OCI-LY7 (cell line): Measurements from ENCODE around the gene LGR5. TPM values are rescaled to one million over a fixed set of nuclear protein-coding genes. Genes with fewer than 3 reads are reported as not detected.

Experiments used
- BruUV-seq: library from RNA; stranded (reverse); fragments of 400-500 nt; replicated peaks from 2 replicates; lab custom pipeline; 2021; lab: Mats Ljungman, UMichigan
- CTCF ChIA-PET: fragments of 300-600 bp; sonication (Branson Sonifier 250); formaldehyde crosslinking; loops from one replicate; lab custom pipeline; 2022; ENCODE audit warnings: antibody characterized with exemption; ENCODE audit not compliant: unreplicated experiment; lab: Charles Lee
- POLR2A ChIA-PET: fragments of 300-600 bp; sonication (Branson Sonifier 250); formaldehyde crosslinking; loops from one replicate; lab custom pipeline; 2022; ENCODE audit warnings: antibody characterized with exemption; lab: Charles Lee
- DNase-seq: peaks from one replicate; pipeline ENCODE4 v3.0.0-alpha.2; 2015; ENCODE audit warnings: low spot score
- H2AFZ ChIP-seq: fragments of 200-600 bp; sonication (generic), shearing (Covaris generic); 2 replicates; pipeline ENCODE4 v1.6.1; 2014; ENCODE audit warnings: mild to moderate bottlenecking, antibody characterized with exemption, low read length, moderate library complexity
- H3K27ac ChIP-seq: fragments of 200-600 bp; sonication (generic); 2 replicates; pipeline ENCODE4 v1.5.1; 2014; ENCODE audit warnings: mixed run types, low read depth, mild to moderate bottlenecking, moderate library complexity, low read length, inconsistent platforms; ENCODE audit not compliant: poor library complexity, severe bottlenecking
- H3K36me3 ChIP-seq: fragments of 200-600 bp; sonication (generic); 2 replicates; pipeline ENCODE4 v1.6.1; 2014; ENCODE audit warnings: mild to moderate bottlenecking, antibody characterized with exemption, low read length, moderate library complexity, mixed read lengths; ENCODE audit not compliant: insufficient read depth
- H3K4me1 ChIP-seq: fragments of 200-600 bp; sonication (generic); 2 replicates; pipeline ENCODE4 v1.5.1; 2014; ENCODE audit warnings: mild to moderate bottlenecking, low read length; ENCODE audit not compliant: insufficient read depth, poor library complexity, severe bottlenecking
- H3K4me2 ChIP-seq: fragments of 200-600 bp; sonication (generic); 2 replicates; pipeline ENCODE4 v1.6.1; 2014; ENCODE audit warnings: mild to moderate bottlenecking, low read length
- H3K4me3 ChIP-seq: fragments of 200-600 bp; sonication (generic); 2 replicates; pipeline ENCODE4 v1.5.1; 2014; ENCODE audit warnings: mild to moderate bottlenecking, low read depth, low read length; ENCODE audit not compliant: poor library complexity, severe bottlenecking
- H3K79me2 ChIP-seq: fragments of 200-600 bp; sonication (generic); 2 replicates; pipeline ENCODE4 v1.6.1; 2016; ENCODE audit warnings: low read depth, mild to moderate bottlenecking, low read length, moderate library complexity, mixed read lengths; ENCODE audit not compliant: insufficient read depth
- H3K9me2 ChIP-seq: fragments of 200-600 bp; sonication (generic); 2 replicates; pipeline ENCODE4 v1.6.1; 2016; ENCODE audit warnings: mild to moderate bottlenecking, low read length, mixed read lengths; ENCODE audit not compliant: insufficient read depth
- H3K9me3 ChIP-seq: fragments of 200-600 bp; sonication (generic); 2 replicates; pipeline ENCODE4 v1.6.1; 2014; ENCODE audit warnings: mild to moderate bottlenecking, mixed run types, low read length, mixed read lengths
- H4K20me1 ChIP-seq: fragments of 200-600 bp; sonication (generic); 2 replicates; pipeline ENCODE4 v1.6.1; 2014; ENCODE audit warnings: mild to moderate bottlenecking, antibody characterized with exemption, low read length, moderate library complexity, mixed read lengths; ENCODE audit not compliant: insufficient read depth
- EZH2phosphoT487 ChIP-seq: fragments of 200-600 bp; sonication (generic); IDR thresholded peaks from 2 replicates; pipeline ENCODE4 v1.6.1; 2018; ENCODE audit warnings: low read depth, borderline replicate concordance, mild to moderate bottlenecking, mixed run types, antibody characterized with exemption, low read length, moderate library complexity, mixed read lengths
- intact Hi-C: fragments of 100-400 bp; cut with micrococcal nuclease; formaldehyde crosslinking; loops from one replicate; pipeline ENCODE4 v1.10.0; 2022; ENCODE audit not compliant: unreplicated experiment
- total RNA-seq, 2 experiments: library from RNA; depleted of rRNA in 1 of 2; stranded (reverse); fragments of >200 nt in 1 of 2; shearing (Covaris generic) in 1 of 2; gene quantifications; 2 replicates each; pipeline ENCODE4 v1.2.3, GENCODE V29; 2014 to 2022
- TF ChIP-seq, protein P1 (sequence below): fragments of 200-600 bp; sonication (generic); conservative IDR thresholded peaks from 2 replicates; pipeline ENCODE4 v1.5.1; 2014; ENCODE audit warnings: mild to moderate bottlenecking, antibody characterized with exemption, low read length, moderate library complexity, mixed read lengths

LGR5 gene
- total RNA-seq, 2 experiments from 2014 or later, result 0.51 TPM; not detected in 1

DNA sequence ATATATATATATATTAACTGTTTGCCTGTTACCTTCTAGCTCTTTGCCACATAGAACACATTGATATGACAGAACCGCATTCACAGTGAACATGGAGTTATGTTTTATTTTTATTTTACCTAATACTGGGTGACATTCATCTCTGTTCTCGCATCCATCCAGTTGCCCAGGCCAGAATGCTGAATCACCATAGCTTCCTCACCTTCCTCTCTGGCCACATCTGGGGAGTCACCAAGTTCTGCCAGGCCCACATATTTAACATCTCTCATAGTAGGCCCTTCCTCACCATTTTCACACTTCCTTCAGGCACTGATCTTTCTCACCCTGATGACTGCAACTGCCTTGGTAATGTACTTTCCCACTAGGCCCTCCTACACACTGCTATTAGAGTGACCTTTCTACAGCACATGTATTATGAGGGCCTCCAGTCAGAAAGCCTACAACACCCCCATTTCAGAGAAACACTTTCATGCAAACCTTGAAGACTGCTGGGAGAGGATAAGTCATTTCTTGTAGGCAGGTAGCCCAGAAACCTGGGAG, 106.8 kb downstream of the LGR5 start:
- no peaks in the 10 kb centered on the region for H4K20me1 ChIP-seq
- ChIA-PET CTCF (no interaction called here), POLR2A (no interaction called here)
- intact Hi-C loops, result no loop called here
- H2AFZ ChIP-seq, result no peak overlapping the region
- no peaks in the 10 kb centered on the region for H3K4me1 ChIP-seq
- TF ChIP-seq EZH2phosphoT487, result no peak
- TF ChIP-seq, protein P1, sequence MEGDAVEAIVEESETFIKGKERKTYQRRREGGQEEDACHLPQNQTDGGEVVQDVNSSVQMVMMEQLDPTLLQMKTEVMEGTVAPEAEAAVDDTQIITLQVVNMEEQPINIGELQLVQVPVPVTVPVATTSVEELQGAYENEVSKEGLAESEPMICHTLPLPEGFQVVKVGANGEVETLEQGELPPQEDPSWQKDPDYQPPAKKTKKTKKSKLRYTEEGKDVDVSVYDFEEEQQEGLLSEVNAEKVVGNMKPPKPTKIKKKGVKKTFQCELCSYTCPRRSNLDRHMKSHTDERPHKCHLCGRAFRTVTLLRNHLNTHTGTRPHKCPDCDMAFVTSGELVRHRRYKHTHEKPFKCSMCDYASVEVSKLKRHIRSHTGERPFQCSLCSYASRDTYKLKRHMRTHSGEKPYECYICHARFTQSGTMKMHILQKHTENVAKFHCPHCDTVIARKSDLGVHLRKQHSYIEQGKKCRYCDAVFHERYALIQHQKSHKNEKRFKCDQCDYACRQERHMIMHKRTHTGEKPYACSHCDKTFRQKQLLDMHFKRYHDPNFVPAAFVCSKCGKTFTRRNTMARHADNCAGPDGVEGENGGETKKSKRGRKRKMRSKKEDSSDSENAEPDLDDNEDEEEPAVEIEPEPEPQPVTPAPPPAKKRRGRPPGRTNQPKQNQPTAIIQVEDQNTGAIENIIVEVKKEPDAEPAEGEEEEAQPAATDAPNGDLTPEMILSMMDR, result no peak
- H3K4me2 ChIP-seq, result no peak overlapping the region
- no peak overlapping the region for H3K4me3 ChIP-seq
- no peak overlapping the region for H3K27ac ChIP-seq
- H3K9me3 ChIP-seq, result no peaks in the 10 kb centered on the region
- H3K9me2 ChIP-seq, result no peaks in the 10 kb centered on the region
- BruUV-seq, result no TSS peak
- H3K36me3 ChIP-seq, result no peaks in the 10 kb centered on the region
- H3K79me2 ChIP-seq, result no peaks in the 10 kb centered on the region
- DNase-seq, result no peak

DNA sequence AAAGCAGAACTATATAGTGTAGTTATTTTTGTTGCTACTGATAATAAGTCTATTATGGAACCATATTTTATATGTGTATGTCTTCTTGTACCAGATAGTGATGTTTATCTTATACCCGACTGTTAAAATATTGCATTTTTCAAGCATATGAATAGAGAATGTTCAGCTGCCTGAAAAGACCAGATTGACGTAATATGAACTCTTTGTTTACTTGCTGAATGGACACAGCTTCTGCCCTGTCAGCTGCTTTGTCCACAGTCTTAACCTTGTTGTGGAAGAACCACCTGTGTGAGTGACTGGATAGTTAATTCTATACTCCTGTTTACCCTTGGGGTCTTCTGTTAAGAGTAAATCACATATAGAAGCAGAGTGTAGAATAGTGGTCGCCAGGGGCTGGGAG, 109.3 kb downstream of the LGR5 start:
- no peaks in the 10 kb centered on the region for H3K4me1 ChIP-seq
- intact Hi-C loops, result no loop called here
- H3K36me3 ChIP-seq, result no peaks in the 10 kb centered on the region
- TF ChIP-seq, protein P1, result no peak
- no peak for TF ChIP-seq EZH2phosphoT487
- no peaks in the 10 kb centered on the region for H3K9me2 ChIP-seq
- H2AFZ ChIP-seq, result no peak overlapping the region
- ChIA-PET POLR2A (interaction anchor here (0.7 to 1.5 kb wide), 2 partner anchors 10 to 61 kb away, joined by 3 to 4 read pairs; no protein-coding TSS in a partner anchor), CTCF (no interaction called here)
- no TSS peak for BruUV-seq
- H3K4me2 ChIP-seq, result no peak overlapping the region
- H3K27ac ChIP-seq, result no peak overlapping the region
- H3K9me3 ChIP-seq, result no peaks in the 10 kb centered on the region
- no peak overlapping the region for H3K4me3 ChIP-seq
- no peaks in the 10 kb centered on the region for H3K79me2 ChIP-seq
- no peak for DNase-seq
- H4K20me1 ChIP-seq, result no peaks in the 10 kb centered on the region

DNA sequence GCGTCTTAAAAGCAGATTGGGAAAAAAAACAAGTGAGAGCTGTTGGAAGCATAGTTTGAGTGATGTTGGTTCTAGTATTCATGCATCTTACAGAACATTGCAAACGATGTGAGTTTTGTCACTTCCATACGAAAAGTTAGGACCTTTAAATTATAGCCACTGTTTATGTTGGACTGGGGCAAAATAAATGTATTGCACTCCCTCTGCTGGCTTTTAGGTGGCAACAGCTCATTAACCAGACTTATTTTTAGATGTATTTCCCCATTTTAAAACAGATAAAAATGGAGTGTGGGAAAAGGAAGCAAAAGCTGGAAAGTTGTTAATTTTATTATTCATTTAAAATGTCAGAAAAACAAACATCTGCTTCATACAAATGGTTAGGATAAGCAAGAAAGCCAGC, 111.9 kb downstream of the LGR5 start:
- Histone ChIP-seq H3K79me2 (no peaks in the 10 kb centered on the region), H3K27ac (no peak overlapping the region), H3K36me3 (no peaks in the 10 kb centered on the region), H2AFZ (no peak overlapping the region), H3K9me3 (no peaks in the 10 kb centered on the region), H3K4me3 (no peak overlapping the region), H3K4me1 (no peaks in the 10 kb centered on the region), H3K9me2 (no peaks in the 10 kb centered on the region), H4K20me1 (no peaks in the 10 kb centered on the region), H3K4me2 (no peak overlapping the region)
- no TSS peak for BruUV-seq
- TF ChIP-seq EZH2phosphoT487, result no peak
- TF ChIP-seq, protein P1, result peak; percentile 69
- ChIA-PET CTCF (no interaction called here), POLR2A (interaction anchor here (0.9 to 1.0 kb wide), 2 partner anchors 85 to 145 kb away, joined by 3 to 4 read pairs; no protein-coding TSS in a partner anchor)
- peak; percentile 14 for DNase-seq
- intact Hi-C loops, result loop anchor here (1.0 to 5.0 kb wide), 2 partner anchors 136 to 196 kb away; no protein-coding TSS in a partner anchor
